ENCODE data around the gene MAGEB6.
"Not testable (repeated sequence)": the region's sequence is repeated elsewhere in the genome, so short reads cannot be mapped to it uniquely, and the experiment has no call there.

Gene MAGEB6, protein sequence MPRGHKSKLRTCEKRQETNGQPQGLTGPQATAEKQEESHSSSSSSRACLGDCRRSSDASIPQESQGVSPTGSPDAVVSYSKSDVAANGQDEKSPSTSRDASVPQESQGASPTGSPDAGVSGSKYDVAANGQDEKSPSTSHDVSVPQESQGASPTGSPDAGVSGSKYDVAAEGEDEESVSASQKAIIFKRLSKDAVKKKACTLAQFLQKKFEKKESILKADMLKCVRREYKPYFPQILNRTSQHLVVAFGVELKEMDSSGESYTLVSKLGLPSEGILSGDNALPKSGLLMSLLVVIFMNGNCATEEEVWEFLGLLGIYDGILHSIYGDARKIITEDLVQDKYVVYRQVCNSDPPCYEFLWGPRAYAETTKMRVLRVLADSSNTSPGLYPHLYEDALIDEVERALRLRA
- total RNA-seq = 0 reads per million in 3 experiments

DNA sequence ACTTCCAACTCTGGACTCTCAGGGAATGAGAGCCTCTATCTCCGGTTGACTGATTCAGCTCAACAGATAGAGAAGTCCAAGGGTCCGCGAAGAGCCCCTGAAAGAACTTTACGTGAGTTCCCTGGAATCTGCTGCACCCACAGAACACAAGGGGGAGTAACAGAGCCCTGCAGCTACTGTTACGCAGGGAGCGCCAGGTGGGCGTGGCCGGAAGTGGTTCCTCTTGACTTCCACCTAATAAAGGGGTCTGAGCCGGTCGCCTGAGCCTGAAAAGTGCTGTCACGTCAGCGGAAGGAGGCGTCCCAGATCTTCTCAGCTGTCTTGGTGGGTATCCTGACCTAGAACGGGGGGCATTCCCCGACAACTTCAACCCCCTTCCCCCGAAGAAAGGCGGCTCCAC is at the start of gene MAGEB6:
TSS of gene MAGEB6 (plus strand) at position 237 of the 400 bp plus-strand sequence. CDS start 1,407 bp downstream, outside the sequence.
- DNase-seq = no peak

DNA sequence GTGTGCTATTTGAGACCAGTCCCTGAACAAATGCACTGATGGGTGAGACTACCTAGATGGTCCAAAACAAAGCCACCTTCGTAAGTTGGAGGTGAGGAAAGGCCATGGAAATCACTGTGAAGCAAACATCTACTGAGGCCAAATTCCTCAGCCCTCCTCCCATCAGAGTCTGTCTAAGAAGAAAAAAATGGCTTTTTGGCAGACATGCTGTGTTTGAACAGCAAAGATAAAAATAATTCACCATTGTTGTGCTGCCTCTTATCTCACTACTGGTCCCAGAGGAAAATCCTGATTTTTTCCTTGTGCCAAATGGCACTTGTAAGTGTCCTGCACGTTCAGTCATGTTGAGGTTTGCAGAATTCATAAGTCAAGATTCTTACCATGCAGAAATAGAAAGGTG is 46.2 kb upstream of the MAGEB6 start:
- DNase-seq = no peak

DNA sequence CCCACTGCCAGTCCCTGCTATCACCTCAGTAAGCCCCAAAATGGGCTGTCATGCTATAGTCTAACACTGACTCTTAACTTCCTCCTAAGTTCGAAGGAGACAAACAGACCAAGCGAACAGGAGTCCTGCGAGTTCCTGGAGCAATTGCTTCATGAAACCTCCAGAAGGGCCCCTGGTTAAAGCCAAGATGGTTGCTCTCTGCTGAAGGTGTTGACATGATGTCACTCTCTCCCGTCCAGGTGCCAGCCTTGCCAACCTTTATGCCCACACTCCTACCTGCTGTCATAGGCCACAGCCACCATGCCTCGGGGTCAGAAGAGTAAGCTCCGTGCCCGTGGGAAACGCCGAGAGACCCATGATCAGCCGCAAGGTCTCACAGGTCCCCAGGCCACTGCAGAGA is 31.9 kb upstream of the MAGEB6 start, which contains the start of gene MAGEB6B:
TSS of gene MAGEB6B (plus strand) at position 301 of the 400 bp plus-strand sequence. CDS start at position 301, 0 bp downstream.
- DNase-seq = no peak

GRCh38 chrX:26203561-26203960 is 11.3 kb downstream of the MAGEB6 start:
- DNase-seq = no peak

DNA sequence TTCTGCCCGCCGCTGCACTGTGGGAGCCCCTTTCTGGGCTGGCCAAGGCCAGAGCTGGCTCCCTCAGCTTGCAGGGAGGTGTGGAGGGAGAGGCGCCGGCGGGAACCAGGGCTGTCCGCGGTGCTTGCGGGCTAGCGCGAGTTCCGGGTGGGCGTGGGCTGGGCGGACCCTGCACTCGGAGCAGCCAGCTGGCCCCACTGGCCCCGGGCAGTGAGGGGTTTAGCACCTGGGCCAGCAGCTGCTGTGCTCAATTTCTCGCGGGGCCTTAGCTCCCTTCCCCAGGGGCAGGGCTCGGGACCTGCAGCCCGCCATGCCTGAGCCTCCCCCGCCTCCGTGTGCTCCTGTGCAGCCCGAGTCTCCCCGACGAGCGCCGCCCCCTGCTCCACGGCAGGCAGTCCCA is 12.5 kb downstream of the MAGEB6 start:
- not testable (repeated sequence) for DNase-seq

GRCh38 chrX:26208012-26208411 is 15.8 kb downstream of the MAGEB6 start:
- DNase-seq = no peak

DNA sequence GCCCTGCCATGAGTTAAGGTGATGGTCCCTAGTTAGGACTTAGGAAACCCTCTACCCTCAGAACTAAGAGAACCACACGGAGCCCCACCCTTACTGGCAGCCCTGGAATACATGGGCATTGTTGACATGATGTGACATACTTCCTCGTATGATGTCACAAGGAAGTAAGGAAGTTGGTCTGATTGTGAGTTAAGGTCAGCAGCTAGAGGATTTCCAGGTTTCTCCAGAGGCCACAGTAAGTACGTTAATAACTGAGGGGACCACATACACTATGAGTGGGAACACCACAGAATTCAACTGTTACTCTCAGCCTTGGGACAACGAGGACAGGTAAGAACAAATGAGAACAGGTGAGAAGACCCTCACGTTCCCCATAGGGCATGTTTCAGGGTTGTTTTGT is 23.6 kb downstream of the MAGEB6 start, which contains the start of gene MAGEB5:
TSS of gene MAGEB5 (plus strand) at position 301 of the 400 bp plus-strand sequence. CDS start 1,133 bp downstream, outside the sequence.
- no peak for DNase-seq

GRCh38 chrX:26219351-26219750 is 27.1 kb downstream of the MAGEB6 start:
- no peak for DNase-seq

DNA sequence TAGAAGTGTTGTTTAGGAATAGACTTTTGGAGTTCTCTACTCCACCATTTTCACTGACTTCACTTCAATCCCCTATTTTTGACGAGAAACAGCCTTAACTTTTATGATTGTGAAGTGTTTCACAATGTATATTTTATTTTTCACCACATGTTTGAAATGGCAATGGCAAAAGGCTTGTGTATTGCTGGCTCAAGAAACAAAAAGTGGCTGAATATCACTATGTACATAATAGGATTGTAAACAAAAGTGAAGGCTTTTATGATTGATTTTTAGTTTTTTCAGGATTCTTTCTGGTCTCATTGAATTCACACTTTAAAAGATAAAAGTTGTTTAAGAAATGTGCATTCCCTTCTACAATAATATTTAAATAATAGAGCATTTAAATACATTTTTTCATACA is 41.9 kb downstream of the MAGEB6 start:
- DNase-seq = no peak

Measured in central memory CD4-positive, alpha-beta T cell (primary cell).